ENCODE measurements around the gene SSX4.
"Not testable (repeated sequence)": the region's sequence is repeated elsewhere in the genome, so short reads cannot be mapped to it uniquely, and the experiment has no call there.

DNA sequence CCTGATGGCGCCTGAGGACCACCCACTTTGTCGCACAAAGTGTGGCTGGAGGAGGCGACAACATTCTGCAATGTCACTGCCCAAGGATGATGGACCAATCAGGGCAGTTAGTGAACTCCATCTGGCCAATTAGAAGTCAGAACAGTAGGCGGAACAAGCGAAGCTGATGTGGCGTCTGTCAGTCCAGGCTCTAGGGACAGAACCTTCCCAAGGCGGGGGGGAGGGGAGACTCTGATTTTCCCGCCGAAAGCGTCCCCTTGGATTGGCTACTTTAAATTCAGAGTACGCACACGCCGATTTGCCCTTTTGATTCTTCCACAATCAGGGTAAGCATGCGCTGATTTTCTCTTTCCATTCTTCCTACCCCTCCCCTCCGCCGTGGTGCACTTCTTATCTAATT is at the start of gene SSX4:
- not testable (repeated sequence) for TF ChIP-seq POLR2A (IDR thresholded peaks at IDR 0.05; ENCODE audit: low read length); GATA1 (IDR thresholded peaks at IDR 0.05; ENCODE audit: low read depth, low read length)
